ENCODE measurements around the gene TES. TPM values are rescaled to one million over a fixed set of nuclear protein-coding genes. Genes with fewer than 3 reads are reported as not detected.

TES gene
- total and polyA plus RNA-seq, 9 of the 15 experiments (the other 6 are each of a cell fraction or from before 2014, with no cell fraction given) = 20.7 to 61.6 (median 53.8) TPM

DNA sequence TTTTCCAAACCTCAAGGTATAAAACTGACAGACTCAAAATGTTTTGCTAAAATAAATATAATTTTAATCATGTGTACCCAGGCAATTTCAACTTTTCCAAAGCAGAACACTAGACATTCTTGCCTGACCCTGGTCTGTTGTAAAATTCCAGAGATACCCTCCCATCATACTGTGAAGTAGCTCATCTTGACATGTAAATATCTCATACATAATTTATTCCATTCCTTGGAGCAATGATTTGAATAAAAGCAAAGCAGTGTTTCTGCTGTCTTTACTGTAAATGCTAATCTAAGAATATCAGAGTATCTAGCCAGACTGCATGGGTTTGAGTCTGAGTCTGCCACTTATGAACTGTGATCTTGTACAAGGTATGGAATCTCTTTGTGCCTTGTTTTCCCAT is 68.9 kb downstream of the TES start:
- H3K79me2 ChIP-seq (ENCODE audit: control insufficient read depth, insufficient read depth, low read length) = no peaks in the 10 kb centered on the region
- no TSS peak for BruUV-seq (replicated peaks)
- intact Hi-C loops (cut with micrococcal nuclease) = no loop called here

More for the DNA sequence above, 68.9 kb downstream of the TES start:
- no peak overlapping the region for H3K4me3 ChIP-seq
- H3K9me3 ChIP-seq (replicated peaks; ENCODE audit: control insufficient read depth, insufficient read depth, low read depth, low read length) = no peaks in the 10 kb centered on the region
- no peak overlapping the region for H3K27ac ChIP-seq (ENCODE audit: extremely low read depth, low read depth, low read length)
- in situ Hi-C loops (cut with MboI) = no loop called here
- ChIA-PET POLR2A (no interaction called here), CTCF (ENCODE audit: low intra/inter-chr PET ratio) (no interaction called here)
- no peak for FAIRE-seq
- H3K36me3 ChIP-seq (ENCODE audit: control insufficient read depth, insufficient read depth, low read length) = no peaks in the 10 kb centered on the region
- H3K9me1 ChIP-seq (ENCODE audit: control insufficient read depth, insufficient read depth, low read length) = no peaks in the 10 kb centered on the region
- no peaks in the 10 kb centered on the region for H3K4me1 ChIP-seq (replicated peaks in 1 of 2; ENCODE audit: control insufficient read depth in 2 of 2, insufficient read depth in 2 of 2, low read length in 2 of 2)
- ATAC-seq = no peak
- H2AFZ ChIP-seq (ENCODE audit: low read depth, low read length) = no peak overlapping the region
- DNase-seq (ENCODE audit: extremely low read depth in 1 of 4, low spot score in 3 of 4) = no peak
- H4K20me1 ChIP-seq (replicated peaks; ENCODE audit: control insufficient read depth, insufficient read depth, low read length) = no peaks in the 10 kb centered on the region
- TF ChIP-seq, protein P1, sequence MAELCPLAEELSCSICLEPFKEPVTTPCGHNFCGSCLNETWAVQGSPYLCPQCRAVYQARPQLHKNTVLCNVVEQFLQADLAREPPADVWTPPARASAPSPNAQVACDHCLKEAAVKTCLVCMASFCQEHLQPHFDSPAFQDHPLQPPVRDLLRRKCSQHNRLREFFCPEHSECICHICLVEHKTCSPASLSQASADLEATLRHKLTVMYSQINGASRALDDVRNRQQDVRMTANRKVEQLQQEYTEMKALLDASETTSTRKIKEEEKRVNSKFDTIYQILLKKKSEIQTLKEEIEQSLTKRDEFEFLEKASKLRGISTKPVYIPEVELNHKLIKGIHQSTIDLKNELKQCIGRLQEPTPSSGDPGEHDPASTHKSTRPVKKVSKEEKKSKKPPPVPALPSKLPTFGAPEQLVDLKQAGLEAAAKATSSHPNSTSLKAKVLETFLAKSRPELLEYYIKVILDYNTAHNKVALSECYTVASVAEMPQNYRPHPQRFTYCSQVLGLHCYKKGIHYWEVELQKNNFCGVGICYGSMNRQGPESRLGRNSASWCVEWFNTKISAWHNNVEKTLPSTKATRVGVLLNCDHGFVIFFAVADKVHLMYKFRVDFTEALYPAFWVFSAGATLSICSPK (IDR thresholded peaks at IDR 0.05; ENCODE audit: borderline replicate concordance) = no peak
- TF ChIP-seq MAZ (CRISPR knock-in tag; conservative IDR thresholded peaks at IDR 0.05 in 1 of 2, IDR thresholded peaks at IDR 0.05 in 1 of 2) = no peak
- TF ChIP-seq XRCC4 (IDR thresholded peaks at IDR 0.05; ENCODE audit: extremely low read depth, insufficient read depth, insufficient read length) = no peak
- TF ChIP-seq, protein P2, sequence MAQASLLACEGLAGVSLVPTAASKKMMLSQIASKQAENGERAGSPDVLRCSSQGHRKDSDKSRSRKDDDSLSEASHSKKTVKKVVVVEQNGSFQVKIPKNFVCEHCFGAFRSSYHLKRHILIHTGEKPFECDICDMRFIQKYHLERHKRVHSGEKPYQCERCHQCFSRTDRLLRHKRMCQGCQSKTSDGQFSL (CRISPR knock-in tag; IDR thresholded peaks at IDR 0.05) = no peak
- TF ChIP-seq, protein P2 (tag; IDR thresholded peaks at IDR 0.05) = no peak
- no peak for TF ChIP-seq HDAC8 (tag; IDR thresholded peaks at IDR 0.05)
- TF ChIP-seq RBM22 (IDR thresholded peaks at IDR 0.05; ENCODE audit: low read depth, low read length, poor library complexity, severe bottlenecking) = no peak
- TF ChIP-seq, protein P3, sequence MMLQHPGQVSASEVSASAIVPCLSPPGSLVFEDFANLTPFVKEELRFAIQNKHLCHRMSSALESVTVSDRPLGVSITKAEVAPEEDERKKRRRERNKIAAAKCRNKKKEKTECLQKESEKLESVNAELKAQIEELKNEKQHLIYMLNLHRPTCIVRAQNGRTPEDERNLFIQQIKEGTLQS (IDR thresholded peaks at IDR 0.05) = no peak
- TF ChIP-seq, protein P3 (CRISPR knock-in tag; conservative IDR thresholded peaks at IDR 0.05) = no peak
- TF ChIP-seq, protein P4, sequence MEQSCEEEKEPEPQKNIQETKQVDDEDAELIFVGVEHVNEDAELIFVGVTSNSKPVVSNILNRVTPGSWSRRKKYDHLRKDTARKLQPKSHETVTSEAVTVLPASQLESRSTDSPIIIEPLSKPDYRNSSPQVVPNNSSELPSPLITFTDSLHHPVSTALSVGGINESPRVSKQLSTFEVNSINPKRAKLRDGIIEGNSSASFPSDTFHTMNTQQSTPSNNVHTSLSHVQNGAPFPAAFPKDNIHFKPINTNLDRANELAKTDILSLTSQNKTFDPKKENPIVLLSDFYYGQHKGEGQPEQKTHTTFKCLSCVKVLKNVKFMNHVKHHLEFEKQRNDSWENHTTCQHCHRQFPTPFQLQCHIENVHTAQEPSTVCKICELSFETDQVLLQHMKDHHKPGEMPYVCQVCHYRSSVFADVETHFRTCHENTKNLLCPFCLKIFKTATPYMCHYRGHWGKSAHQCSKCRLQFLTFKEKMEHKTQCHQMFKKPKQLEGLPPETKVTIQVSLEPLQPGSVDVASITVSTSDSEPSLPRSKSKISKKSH (CRISPR knock-in tag; IDR thresholded peaks at IDR 0.05) = no peak
- TF ChIP-seq DPF2 (IDR thresholded peaks at IDR 0.05) = no peak
- TF ChIP-seq DIDO1 (tag; IDR thresholded peaks at IDR 0.05; ENCODE audit: low read depth) = no peak
- no peak for TF ChIP-seq RBM34 (IDR thresholded peaks at IDR 0.05; ENCODE audit: borderline replicate concordance, insufficient read depth, low read length)
- TF ChIP-seq GATAD2B (IDR thresholded peaks at IDR 0.05; ENCODE audit: borderline replicate concordance) = no peak
- TF ChIP-seq ILF3 (IDR thresholded peaks at IDR 0.05; ENCODE audit: borderline replicate concordance) = no peak
- TF ChIP-seq NRF1 (conservative IDR thresholded peaks at IDR 0.05 in 1 of 2, IDR thresholded peaks at IDR 0.05 in 1 of 2) = no peak
- no peak for TF ChIP-seq ZNF561 (CRISPR knock-in tag; conservative IDR thresholded peaks at IDR 0.05)
- no peaks in the 10 kb centered on the region; a peak in 2 of 5 replicates for H3K27me3 ChIP-seq (ENCODE audit: control insufficient read depth in 2 of 2, insufficient read depth in 2 of 2, low read length in 2 of 2)
- no peak overlapping the region for H3K9ac ChIP-seq (ENCODE audit: insufficient read depth in 1 of 2, low read depth in 2 of 2, low read length in 2 of 2)
- H3K4me2 ChIP-seq (ENCODE audit: insufficient read depth, low read length) = no peak overlapping the region

Measured in K562 (cell line).